ENCODE measurements around the gene PIPOX. TPM values are rescaled to one million over a fixed set of nuclear protein-coding genes. Genes with fewer than 3 reads are reported as not detected.
A peak's percentile ranks its signal among the peaks of the same experiment; 100 is the strongest.

The PIPOX gene
- total and polyA plus RNA-seq, 7 donors: 0.71 to 20.5 (median 8.7) TPM; not detected in 1

- H3K27ac ChIP-seq: no peak overlapping the region
- intact Hi-C loops (cut with DNase I): no loop called here
- 95 to 97% methylated on average over 16 of the region's 16 CpGs for WGBS, 2 donors
- DNase-seq: no peak
- peaks cover 0 to 63% (median 30%) of the 10 kb centered on the region in 4 donors for H3K36me3 ChIP-seq
- H3K27me3 ChIP-seq: no peaks in the 10 kb centered on the region
- H3K4me3 ChIP-seq: no peak overlapping the region
- peaks cover 0 to under 1% (median 0%) of the 10 kb centered on the region in 4 donors for H3K4me1 ChIP-seq
- H3K9me3 ChIP-seq: no peaks in the 10 kb centered on the region
- TF ChIP-seq POLR2A (IDR thresholded peaks at IDR 0.05) (no peak), EP300 (IDR thresholded peaks at IDR 0.05) (no peak), POLR2AphosphoS5 (IDR thresholded peaks at IDR 0.05) (no peak)
- TF ChIP-seq, protein P1, sequence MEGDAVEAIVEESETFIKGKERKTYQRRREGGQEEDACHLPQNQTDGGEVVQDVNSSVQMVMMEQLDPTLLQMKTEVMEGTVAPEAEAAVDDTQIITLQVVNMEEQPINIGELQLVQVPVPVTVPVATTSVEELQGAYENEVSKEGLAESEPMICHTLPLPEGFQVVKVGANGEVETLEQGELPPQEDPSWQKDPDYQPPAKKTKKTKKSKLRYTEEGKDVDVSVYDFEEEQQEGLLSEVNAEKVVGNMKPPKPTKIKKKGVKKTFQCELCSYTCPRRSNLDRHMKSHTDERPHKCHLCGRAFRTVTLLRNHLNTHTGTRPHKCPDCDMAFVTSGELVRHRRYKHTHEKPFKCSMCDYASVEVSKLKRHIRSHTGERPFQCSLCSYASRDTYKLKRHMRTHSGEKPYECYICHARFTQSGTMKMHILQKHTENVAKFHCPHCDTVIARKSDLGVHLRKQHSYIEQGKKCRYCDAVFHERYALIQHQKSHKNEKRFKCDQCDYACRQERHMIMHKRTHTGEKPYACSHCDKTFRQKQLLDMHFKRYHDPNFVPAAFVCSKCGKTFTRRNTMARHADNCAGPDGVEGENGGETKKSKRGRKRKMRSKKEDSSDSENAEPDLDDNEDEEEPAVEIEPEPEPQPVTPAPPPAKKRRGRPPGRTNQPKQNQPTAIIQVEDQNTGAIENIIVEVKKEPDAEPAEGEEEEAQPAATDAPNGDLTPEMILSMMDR (IDR thresholded peaks at IDR 0.05): no peak
Observed at GRCh38 chr17:29079433-29079832, 36.5 kb downstream of the PIPOX start.

- TF ChIP-seq POLR2AphosphoS5 (IDR thresholded peaks at IDR 0.05) (no peak), POLR2A (IDR thresholded peaks at IDR 0.05) (no peak), EP300 (IDR thresholded peaks at IDR 0.05) (no peak)
- TF ChIP-seq, protein P1 (IDR thresholded peaks at IDR 0.05): no peak
- Histone ChIP-seq H3K4me3 (no peak overlapping the region), H3K27ac (no peak overlapping the region), H3K36me3 (peaks cover 0 to 61% (median 30%) of the 10 kb centered on the region in 4 donors), H3K27me3 (no peaks in the 10 kb centered on the region), H3K4me1 (peaks cover 0 to 5% (median under 1%) of the 10 kb centered on the region in 4 donors), H3K9me3 (no peaks in the 10 kb centered on the region)
- intact Hi-C loops (cut with DNase I): no loop called here
- DNase-seq: no peak
- 95 to 96% methylated on average over 33 of the region's 33 CpGs for WGBS, 2 donors
Observed at GRCh38 chr17:29079887-29080286, 36.9 kb downstream of the PIPOX start.

- no peak overlapping the region for H3K27ac ChIP-seq
- intact Hi-C loops (cut with DNase I): no loop called here
- no peaks in the 10 kb centered on the region for H3K9me3 ChIP-seq
- H3K4me1 ChIP-seq: peaks cover 0 to 9% (median 3%) of the 10 kb centered on the region in 4 donors
- no peak for TF ChIP-seq POLR2A (IDR thresholded peaks at IDR 0.05)
- TF ChIP-seq POLR2AphosphoS5 (IDR thresholded peaks at IDR 0.05): no peak
- no peak for TF ChIP-seq EP300 (IDR thresholded peaks at IDR 0.05)
- H3K27me3 ChIP-seq: no peaks in the 10 kb centered on the region
- no peak for DNase-seq
- no peak overlapping the region for H3K4me3 ChIP-seq
- peaks cover 0 to 63% (median 30%) of the 10 kb centered on the region in 4 donors for H3K36me3 ChIP-seq
- 96% methylated on average over 33 of the region's 33 CpGs for WGBS, 2 donors
Observed at GRCh38 chr17:29080323-29080722, 37.4 kb downstream of the PIPOX start.

GRCh38 chr17:29080965-29081364 is 38.0 kb downstream of the PIPOX start:
- Histone ChIP-seq H3K9me3 (no peaks in the 10 kb centered on the region), H3K36me3 (peaks cover under 1 to 70% (median 33%) of the 10 kb centered on the region in 4 donors), H3K4me3 (no peak overlapping the region), H3K27me3 (no peaks in the 10 kb centered on the region), H3K27ac (no peak overlapping the region), H3K4me1 (peaks cover 0 to 11% (median 3%) of the 10 kb centered on the region in 4 donors)
- DNase-seq: no peak
- no peak for TF ChIP-seq POLR2A (IDR thresholded peaks at IDR 0.05)
- TF ChIP-seq, protein P1 (IDR thresholded peaks at IDR 0.05): no peak
- no peak for TF ChIP-seq POLR2AphosphoS5 (IDR thresholded peaks at IDR 0.05)
- TF ChIP-seq EP300 (IDR thresholded peaks at IDR 0.05): no peak
- intact Hi-C loops (cut with DNase I): no loop called here
- 92% methylated on average over 14 of the region's 14 CpGs for WGBS, 2 donors

DNA sequence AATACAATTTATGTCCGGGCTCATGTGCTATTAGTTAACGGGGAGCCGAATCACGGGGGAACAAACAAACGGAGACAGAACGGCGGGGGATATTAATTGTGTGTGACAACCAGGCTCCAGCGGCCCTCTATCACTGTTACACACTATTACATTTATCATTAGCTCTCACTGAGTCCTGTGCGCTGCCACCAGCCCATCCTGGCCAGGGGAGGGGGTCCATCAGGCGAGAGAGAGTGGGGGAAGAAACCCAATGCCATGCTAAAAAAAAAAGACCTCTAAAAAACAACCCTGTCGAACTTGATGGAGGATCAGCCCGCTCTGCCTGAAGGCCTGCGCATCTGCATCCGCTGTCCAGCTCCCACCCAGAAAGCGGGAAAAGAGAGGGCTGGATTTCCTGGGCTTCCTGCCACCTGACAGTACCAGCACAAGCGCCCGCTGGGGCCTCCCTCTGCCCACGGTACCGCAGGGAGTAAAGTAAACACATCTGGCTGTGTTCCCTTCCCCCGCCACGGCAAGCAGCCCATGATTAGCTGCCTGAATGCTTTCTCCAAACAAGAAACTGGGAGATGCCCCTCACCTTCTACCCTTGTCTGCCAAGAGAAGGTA is 41.7 kb downstream of the PIPOX start:
- WGBS, 2 donors: 84 to 85% methylated on average over 21 of the region's 21 CpGs
- TF ChIP-seq, protein P1 (IDR thresholded peaks at IDR 0.05): no peak
- no peak for TF ChIP-seq POLR2A (IDR thresholded peaks at IDR 0.05)
- TF ChIP-seq POLR2AphosphoS5 (IDR thresholded peaks at IDR 0.05): no peak
- no peak for TF ChIP-seq EP300 (IDR thresholded peaks at IDR 0.05)
- Histone ChIP-seq H3K4me1 (peaks cover 0 to 20% (median 9%) of the 10 kb centered on the region in 4 donors), H3K27me3 (no peaks in the 10 kb centered on the region), H3K4me3 (no peak overlapping the region), H3K9me3 (no peaks in the 10 kb centered on the region), H3K36me3 (peaks cover 18 to 72% (median 41%) of the 10 kb centered on the region in 4 donors), H3K27ac (peak overlapping the region in 2 of 4 donors; percentile 35 to 51)
- intact Hi-C loops (cut with DNase I): no loop called here
- peak; percentile 83 for DNase-seq

Data from sigmoid colon (tissue), 7 donors.